ENCODE data around the gene HBG1.
"Not testable (repeated sequence)": the region's sequence is repeated elsewhere in the genome, so short reads cannot be mapped to it uniquely, and the experiment has no call there.

Gene HBG1

DNA sequence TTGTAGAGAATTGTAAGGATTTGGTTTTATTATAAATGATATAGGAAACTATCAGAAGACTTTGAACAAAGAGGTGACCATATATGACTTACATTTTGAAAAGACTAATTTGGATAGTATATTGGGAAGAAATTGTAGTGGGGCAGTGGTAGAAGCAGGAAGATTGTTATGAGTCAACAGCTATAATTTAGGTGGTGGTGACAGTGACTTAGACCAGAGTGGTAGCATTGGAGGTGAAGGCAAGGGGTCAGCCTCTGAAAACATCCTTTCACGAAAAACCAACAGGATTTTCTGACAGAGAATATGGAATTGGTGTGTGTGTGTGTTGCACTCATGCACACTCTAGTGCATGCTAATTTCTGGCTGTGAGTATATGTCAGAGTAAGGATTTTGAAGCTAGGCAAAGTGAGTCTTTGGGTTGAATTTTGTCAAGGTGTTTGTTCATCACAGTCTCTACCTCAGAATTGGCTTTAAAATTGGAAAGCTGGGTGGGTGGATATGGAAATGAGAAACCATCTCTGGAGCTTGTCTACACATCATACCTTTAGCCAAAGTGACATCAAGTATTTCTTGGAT is 28.2 kb upstream of the HBG1 start:
- DNase-seq (ENCODE audit: low spot score), result no peak

DNA sequence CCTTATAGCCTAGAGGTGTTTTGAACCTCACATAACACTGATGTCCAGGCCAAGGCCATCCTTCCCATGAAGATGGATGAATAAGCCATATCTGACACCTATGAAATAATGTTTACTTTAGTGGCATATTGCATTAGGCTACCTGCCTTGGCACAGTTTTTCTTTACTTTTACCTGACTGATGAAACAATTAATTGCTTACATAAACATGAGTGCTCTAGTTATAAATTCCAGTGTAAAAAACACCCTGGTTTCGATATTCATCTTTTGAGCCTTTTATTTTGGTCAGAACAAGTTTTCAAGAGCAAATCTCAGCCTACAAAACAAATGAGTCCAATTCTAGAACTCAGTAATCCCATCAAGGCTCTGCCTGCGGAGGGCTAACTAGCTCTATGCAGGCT is 27.0 kb upstream of the HBG1 start:
- DNase-seq (ENCODE audit: low spot score), result no peak

DNA sequence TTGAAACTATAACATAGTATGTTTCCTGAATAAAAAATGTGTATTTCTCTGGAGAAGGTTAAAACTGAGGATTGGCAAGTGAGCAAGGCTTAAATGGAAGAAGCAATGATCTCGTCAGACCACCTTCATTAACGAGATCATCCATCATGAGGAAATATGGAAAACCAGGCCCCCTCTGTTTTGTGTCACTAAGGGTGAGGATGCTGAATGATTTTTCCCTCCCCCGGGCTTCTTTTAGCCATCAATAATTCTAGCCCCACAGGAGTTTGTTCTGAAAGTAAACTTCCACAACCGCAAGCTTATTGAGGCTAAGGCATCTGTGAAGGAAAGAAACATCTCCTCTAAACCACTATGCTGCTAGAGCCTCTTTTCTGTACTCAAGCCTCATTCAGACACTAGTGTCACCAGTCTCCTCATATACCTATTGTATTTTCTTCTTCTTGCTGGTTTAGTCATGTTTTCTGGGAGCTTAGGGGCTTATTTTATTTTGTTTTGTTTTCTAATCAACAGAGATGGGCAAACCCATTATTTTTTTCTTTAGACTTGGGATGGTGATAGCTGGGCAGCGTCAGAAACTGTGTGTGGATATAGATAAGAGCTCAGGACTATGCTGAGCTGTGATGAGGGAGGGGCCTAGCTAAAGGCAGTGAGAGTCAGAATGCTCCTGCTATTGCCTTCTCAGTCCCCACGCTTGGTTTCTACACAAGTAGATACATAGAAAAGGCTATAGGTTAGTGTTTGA is 25.9 kb upstream of the HBG1 start:
- no peak for DNase-seq (ENCODE audit: low spot score)

DNA sequence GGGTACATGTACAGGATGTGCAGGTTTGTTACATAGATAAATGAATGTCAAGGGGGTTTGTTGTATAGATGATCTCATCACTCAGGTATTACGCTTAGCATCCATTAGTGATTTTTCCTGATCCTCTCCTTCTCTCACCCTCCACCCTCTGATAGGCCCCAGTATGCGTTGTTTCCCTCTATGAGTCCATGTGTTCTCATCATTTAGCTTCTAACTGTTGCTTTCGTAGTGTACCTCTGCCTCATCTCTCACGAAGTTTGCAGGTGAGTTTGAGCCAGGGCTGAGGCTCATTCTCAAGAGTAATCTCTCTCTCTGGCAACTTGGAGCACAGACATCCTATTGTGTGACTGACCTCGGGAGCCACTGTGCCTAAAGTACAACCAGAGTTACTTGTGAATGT is 24.7 kb upstream of the HBG1 start:
- DNase-seq (ENCODE audit: low spot score), result no peak

DNA sequence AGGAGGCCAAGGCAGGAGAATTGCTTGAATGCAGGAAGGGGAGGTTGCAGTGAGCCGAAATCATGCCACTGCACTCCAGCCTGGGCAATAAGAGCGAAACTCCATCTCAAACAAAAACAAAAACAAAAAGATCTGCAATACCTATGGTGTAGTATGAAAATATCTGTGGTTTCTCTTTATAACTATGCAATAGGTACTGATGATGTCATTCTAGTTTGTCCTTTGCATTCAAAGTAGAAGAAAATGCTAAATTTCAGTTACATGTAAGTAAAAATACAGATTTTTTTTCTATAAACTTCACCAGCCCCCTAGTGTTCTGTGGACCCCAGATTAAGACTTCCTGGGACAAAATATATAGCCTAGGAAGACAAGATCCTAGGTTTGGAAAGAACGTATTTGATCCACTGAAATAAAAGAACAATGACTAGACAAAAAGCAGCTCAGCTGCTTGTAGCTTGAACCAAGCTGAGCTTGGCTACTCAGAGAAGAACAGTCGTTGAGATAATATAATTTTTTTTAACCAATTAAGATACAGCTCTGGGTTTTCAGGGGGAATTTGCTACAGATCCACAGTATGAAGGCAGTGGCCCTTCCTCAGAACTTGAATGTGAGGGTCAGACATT is 22.8 kb upstream of the HBG1 start:
- DNase-seq (ENCODE audit: low spot score), result no peak

DNA sequence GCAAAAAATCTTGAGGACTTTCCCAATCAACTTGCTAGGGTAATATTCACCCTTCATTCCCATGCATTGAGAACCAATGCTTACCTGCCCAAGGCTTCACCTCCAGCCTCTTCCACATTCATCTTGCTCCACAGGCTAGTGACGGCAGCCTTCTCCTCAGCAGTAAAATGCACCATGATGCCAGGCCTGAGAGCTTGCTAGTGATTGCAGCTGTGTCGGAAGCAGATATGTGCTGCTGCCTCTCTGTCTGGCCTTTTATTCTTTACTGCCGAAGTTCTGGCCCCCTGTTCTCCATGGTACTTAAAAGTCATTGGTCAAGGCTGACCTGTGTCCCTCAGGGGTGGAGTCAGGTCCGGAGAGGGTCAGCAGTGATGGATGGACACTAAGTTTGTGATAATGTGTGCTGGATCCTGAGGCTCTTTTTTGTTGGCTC is 20.1 kb upstream of the HBG1 start, which contains the start of gene HBE1:
HBE1 (minus strand) TSS at position 231 of the 433 bp plus-strand sequence; CDS start at position 176, 55 bp downstream.
- no peak for DNase-seq (ENCODE audit: low spot score)

DNA sequence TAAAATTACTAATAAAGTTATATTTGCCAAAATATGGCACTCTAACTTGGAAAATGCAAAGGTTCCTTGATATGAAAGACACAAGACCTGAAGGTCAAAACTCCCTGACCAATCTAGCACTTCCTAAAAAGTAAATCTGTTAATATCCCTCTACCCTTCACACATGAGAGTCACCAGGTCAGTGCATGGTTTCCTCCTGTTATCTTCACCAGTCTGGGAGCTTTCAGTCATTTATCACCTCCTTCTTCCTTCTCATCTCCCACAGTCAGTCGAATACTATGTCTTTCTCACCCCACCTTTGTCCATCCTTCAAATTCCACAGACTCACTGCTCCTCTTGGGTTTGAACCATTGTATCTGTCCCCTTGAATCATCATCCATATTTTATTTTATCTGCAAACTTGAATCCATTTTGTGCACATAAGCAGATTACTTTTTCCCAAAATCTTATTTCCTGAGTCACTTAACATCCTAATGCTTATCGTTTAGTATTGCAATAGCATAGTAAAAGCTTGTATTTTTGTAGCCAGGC is 17.4 kb upstream of the HBG1 start:
- DNase-seq (ENCODE audit: low spot score), result no peak

DNA sequence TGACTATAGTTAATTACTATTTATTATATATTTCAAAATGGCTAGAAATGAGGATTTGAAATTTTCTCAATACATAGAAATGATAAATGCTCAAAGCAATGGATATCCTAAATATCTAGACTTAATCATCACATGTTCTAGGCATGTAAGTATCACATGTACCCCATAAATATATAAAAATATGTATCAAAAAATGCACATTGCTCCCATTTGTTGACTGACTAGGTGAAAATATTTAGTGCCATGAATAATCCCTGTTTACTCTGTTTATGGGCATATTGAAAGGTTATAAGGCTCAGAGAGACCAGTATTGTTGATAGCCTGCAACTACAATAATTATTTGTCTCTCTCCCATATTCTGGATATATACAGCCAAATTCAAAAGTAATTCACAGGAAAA is 17.0 kb upstream of the HBG1 start:
- DNase-seq (ENCODE audit: low spot score), result no peak

DNA sequence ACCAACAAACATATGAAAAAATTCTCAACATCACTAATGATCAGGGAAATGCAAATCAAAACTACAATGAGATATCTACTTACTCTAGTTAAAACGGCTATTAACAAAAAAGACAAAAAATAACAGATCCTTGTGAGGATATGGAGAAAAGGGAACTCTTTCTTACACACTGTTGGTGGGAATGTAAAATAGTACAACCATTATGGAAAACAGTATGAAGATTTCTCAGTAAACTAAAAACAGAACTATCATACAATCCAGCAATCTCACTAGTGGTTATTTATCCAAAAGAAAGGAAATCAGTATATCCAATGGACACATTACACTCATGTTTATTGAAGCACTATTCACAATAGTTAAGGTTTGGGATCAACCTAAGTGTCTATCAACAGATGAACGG is 16.2 kb upstream of the HBG1 start:
- DNase-seq (ENCODE audit: low spot score), result no peak

DNA sequence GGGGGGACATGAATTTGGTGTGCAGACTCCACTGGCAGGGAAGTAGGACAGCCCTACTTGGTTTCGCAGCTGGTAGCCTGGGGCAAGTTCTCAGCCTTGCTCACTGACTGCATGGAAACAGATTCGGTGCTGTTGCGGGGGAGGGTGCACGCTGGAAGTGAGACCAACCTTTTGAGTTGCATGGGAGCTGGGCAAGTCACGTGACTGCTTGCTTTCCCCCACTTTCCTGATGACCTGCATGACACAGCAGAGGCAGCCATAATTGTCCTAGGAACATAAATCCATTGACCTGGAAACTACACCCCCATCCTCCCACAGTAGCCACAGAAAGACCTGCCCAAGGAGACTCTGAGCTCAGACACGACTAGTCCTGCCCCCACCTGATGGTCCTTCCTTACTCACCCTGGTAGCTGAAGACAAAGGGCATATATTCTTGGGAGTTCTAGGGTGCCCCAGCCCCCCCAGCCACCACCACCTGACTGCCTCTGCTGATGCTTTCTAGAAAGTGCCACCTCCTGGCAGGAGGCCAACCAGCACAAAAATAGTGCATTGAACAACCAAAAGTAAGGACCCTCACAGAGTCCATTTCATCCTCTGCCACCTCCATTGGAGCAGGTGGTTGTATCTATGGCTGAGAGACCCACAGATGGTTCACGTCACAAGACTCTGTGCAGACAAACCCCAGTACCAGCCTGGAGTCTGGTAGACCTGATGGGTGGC is 9.0 kb upstream of the HBG1 start:
- DNase-seq (ENCODE audit: low spot score), result no peak

DNA sequence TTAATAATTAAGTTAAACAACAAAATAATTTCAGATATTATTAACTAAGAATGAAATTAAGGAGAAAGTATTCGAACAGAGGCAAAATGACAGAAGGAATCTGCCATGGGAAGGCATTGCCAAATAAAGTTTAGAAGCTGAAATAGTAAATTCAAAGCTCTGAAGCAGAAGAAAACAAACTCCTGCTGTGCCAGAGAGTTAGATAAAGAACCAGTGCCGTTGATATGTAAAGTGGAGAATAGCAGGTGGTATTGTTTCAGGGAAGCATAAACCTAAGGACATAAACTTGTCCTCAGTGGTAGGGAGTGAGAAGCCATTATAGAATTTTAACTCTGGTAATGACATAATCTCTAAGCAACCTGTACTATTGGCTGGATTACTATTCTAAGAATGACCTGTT is 7.6 kb upstream of the HBG1 start:
- DNase-seq (ENCODE audit: low spot score), result no peak

DNA sequence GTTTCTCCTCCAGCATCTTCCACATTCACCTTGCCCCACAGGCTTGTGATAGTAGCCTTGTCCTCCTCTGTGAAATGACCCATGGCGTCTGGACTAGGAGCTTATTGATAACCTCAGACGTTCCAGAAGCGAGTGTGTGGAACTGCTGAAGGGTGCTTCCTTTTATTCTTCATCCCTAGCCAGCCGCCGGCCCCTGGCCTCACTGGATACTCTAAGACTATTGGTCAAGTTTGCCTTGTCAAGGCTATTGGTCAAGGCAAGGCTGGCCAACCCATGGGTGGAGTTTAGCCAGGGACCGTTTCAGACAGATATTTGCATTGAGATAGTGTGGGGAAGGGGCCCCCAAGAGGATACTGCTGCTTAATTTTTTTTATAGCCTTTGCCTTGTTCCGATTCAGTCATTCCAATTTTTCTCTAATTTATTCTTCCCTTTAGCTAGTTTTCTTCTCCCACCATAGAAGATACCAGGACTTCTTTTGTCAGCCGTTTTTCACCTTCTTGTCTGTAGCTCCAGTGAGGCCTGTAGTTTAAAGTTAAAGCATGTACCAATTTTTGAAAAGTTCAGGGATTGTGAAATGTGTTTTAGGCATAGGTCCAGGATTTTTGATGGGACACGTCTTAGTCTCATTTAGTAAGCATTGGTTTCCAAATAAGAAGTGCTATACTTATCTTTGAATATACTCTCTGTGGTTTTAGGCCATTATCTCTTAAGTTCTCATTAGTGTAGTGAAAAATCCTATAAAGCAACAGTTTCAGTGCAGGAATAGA is 5.2 kb upstream of the HBG1 start, which contains the start of gene HBG2:
HBG2 (minus strand) TSS at position 136 of the 768 bp plus-strand sequence; CDS start at position 83, 53 bp downstream.
- not testable (repeated sequence) for DNase-seq (ENCODE audit: low spot score)

DNA sequence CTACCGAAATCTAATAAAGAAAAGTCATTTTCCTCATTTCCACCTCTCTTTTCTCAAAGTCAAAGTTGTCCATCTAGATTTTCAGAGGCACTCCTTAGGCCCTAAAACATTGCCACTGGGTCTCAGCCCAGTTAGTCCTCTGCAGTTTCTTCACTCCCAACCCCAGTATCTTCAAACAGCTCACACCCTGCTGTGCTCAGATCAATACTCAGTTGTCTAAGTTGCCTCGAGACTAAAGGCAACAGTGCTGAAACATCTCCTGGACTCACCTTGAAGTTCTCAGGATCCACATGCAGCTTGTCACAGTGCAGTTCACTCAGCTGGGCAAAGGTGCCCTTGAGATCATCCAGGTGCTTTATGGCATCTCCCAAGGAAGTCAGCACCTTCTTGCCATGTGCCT is 4.4 kb upstream of the HBG1 start:
- DNase-seq (ENCODE audit: low spot score), result not testable (repeated sequence)

DNA sequence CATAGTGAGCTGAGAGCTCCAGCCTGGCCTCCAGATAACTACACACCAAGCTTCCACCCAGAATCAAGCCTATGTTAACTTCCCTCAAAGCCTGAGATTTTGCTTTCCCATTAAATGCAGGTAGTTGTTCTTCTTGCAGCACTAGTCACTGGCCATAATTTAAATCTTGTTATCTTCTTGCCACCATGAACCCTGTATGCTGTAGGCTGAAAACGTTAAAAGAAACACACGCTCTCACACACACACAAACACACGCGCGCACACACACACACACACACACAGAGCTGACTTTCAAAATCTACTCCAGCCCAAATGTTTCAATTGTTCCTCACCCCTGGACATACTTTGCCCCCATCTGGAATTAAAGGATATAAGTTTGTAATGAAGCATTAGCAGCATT is 3.8 kb upstream of the HBG1 start:
- DNase-seq (ENCODE audit: low spot score), result not testable (repeated sequence)

DNA sequence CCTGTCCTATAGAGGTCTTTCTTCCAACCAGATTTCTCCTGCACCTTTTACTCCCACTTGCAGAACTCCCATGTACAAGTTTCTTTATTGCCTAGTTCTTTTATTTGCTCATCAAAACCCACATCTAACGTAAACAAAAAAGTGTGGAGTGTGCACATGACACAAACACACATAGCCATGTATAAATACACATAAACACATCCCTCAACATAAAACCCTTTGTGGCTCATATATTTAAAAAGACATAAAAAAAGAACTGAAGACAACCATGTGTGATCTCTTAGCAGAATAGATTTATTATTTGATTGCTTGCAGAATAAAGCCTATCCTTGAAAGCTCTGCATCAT is 3.2 kb upstream of the HBG1 start:
- DNase-seq (ENCODE audit: low spot score), result no peak

DNA sequence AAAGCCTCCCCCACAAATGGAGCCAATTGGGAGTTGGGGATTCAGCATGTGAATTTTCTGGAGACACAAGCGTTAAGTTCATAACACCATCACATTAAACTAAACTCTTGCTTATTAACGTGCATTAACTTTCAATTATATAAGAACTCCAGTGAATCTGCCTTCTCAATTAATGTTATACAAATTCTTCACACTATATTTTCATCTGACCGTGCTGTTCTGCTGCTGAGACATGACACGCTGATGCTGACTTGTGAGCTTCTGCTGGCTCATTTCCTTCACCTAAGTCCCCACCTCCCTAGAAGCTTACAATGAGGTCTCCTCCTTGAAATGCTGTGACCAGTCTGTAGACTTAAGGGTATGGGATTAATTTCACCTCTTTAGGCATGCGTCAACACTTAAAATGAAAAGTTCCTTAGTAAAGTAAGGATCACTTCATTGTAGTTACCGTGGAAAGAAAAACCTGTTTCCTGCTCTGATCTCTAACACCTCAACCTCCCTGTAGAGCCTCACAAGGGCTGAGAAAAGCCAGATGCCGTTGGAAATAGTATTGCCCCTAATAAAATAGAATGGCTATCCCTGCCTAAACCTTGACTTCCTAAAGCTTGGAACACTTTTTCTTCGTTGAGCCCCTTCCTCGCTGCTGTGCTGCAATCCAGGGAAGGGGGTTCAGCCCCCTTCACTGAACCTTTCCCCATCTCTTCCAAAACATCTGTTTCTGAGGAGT is 2.7 kb upstream of the HBG1 start:
- DNase-seq (ENCODE audit: low spot score), result no peak

DNA sequence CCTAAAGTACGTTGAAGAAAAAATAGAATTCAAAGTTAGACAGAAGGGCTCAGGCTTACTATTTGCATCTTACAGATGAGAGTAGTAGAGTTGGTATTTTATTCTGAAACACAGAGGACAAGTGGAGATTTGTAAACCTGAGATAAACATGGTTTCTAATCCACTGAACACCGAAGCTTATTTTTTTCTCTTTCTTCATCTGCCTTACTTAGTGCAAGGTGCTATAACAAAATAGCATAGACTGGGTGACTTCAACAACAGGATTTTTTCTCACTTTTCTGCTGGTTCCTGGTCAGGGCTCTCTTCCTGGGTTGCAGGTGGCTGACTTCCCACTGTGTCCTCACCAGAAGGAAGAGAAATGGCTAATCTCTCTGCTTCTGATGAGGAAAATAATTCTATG is 2.1 kb upstream of the HBG1 start:
- no peak for DNase-seq (ENCODE audit: low spot score)

DNA sequence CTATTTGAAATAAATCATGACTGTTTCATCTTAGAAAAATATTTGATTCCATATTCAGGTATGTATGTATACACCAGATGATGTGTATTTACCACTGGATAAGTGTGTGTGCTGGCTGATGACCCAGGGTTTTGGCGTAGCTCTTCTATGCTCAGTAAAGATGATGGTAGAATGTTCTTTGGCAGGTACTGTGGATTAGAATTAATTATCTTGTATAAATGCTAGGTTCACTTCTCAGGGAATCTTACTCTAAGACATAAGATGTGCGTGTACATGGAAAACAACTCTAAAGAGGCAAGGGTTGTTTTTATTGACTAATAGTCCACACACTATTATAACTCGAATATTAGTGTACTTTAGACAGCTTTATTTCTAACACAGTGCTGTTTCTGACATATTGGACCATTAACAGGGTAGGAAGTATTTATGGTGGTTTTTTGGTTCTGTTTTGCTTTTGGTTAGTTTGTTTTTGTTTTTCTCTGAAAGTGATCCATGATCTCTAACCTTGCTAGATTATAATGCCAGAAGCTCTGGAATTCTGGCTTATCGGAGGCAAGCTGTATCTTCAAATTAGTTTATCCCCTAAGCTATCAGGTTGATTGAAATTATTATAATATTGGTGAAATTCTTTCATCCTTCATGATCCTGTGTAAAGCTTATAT is 1.0 kb upstream of the HBG1 start:
- DNase-seq (ENCODE audit: low spot score), result no peak

DNA sequence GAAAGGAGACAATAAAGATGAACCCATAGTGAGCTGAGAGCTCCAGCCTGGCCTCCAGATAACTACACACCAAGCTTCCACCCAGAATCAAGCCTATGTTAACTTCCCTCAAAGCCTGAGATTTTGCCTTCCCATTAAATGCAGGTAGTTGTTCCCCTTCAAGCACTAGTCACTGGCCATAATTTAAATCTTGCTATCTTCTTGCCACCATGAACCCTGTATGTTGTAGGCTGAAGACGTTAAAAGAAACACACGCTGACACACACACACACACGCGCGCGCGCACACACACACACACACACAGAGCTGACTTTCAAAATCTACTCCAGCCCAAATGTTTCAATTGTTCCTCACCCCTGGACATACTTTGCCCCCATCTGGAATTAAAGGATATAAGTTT is 1.2 kb downstream of the HBG1 start:
- not testable (repeated sequence) for DNase-seq (ENCODE audit: low spot score)

DNA sequence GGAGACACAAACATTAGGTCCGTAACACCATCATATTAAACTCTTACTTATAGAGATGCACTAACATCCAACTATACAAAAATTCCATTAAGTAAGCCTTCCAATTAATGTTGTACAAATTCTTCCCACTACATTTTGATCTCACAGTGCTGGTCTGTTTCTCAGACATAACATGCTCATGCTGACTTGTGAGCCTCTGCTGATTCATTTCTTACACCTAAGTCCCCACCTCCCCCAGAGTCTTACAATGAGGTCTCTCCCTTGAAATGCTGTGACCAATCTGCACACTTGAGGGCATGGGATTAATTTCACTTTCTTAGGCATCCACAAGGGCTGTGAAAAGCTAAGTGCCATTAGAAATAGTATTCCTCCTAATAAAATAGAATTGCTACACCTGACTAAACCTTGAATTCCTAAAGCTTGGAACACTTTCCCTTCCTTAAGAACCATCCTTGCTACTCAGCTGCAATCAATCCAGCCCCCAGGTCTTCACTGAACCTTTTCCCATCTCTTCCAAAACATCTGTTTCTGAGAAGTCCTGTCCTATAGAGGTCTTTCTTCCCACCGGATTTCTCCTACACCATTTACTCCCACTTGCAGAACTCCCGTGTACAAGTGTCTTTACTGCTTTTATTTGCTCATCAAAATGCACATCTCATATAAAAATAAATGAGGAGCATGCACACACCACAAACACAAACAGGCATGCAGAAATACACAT is 2.0 kb downstream of the HBG1 start:
- DNase-seq (ENCODE audit: low spot score), result no peak
